Neuron (in vitro differentiated cells): Measurements from ENCODE around the gene ZNF670.
"Not testable (repeated sequence)": the region's sequence is repeated elsewhere in the genome, so short reads cannot be mapped to it uniquely, and the experiment has no call there.

ENCODE experiments used
- H2AFZ ChIP-seq: one replicate; pipeline ENCODE4 v1.6.1; 2013; ENCODE audit warnings: low read depth, mild to moderate bottlenecking, inconsistent platforms, low read length, moderate library complexity
- H3K27me3 ChIP-seq: one replicate; pipeline ENCODE4 v1.6.1; 2013; ENCODE audit warnings: low read length; ENCODE audit not compliant: insufficient read depth
- H3K36me3 ChIP-seq: one replicate; pipeline ENCODE4 v1.6.1; 2013; ENCODE audit warnings: low read length; ENCODE audit not compliant: insufficient read depth
- H3K4me1 ChIP-seq: one replicate; pipeline ENCODE4 v1.6.1; 2013; ENCODE audit warnings: low read length; ENCODE audit not compliant: insufficient read depth
- H3K4me3 ChIP-seq: 2 replicates; pipeline ENCODE4 v1.5.1; 2013; ENCODE audit warnings: mild to moderate bottlenecking, low read length, moderate library complexity
- H3K9me3 ChIP-seq: one replicate; pipeline ENCODE4 v1.6.1; 2013; ENCODE audit warnings: low read length

Gene ZNF670

DNA sequence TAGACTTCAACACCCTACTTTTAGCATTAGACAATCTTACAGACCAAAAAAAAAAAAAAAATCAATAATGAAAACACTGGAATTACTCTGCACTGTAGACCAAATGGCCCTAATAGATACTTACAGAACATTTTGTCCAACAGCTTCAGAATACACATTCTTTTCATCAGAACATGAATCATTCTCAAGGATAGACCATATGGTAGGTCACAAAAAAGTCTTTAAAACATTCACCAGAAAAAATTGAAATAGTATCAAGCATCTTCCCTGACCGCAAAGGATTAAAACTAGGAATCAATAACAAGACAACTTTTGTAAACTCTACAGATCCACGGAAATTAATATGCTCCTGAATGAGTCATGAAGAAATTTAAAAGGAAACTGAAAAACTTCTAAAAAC, 22.5 kb downstream of the ZNF670 start:
- H3K36me3 ChIP-seq: peaks cover 5% of the 10 kb centered on the region
- no peak overlapping the region for H2AFZ ChIP-seq
- no peaks in the 10 kb centered on the region for H3K27me3 ChIP-seq
- no peak overlapping the region for H3K4me3 ChIP-seq
- H3K4me1 ChIP-seq: no peaks in the 10 kb centered on the region
- peaks cover 46% of the 10 kb centered on the region for H3K9me3 ChIP-seq

DNA sequence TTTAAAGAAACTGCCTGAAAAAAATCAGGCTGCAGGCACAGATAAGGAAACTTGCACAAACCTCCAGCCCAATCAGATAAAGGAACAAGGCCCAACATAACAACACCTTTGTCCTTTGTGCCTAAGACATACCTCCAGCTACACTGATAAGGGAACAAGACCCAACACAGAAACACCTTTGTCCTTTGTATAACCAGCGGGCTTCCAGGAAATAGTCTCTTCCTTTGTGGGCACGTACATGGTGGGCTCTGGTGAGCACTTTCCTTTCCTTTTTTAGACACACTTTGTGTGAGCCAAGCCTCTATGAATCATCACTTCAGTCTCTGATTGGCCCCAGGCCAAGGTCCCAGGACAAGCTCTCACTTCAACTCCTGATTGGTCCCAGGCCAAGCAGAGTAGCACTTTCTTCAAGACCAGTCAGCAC, 23.6 kb downstream of the ZNF670 start:
- no peaks in the 10 kb centered on the region for H3K27me3 ChIP-seq
- H3K9me3 ChIP-seq: peaks cover 48% of the 10 kb centered on the region
- no peak overlapping the region for H2AFZ ChIP-seq
- no peaks in the 10 kb centered on the region for H3K4me1 ChIP-seq
- H3K4me3 ChIP-seq: no peak overlapping the region
- peaks cover 5% of the 10 kb centered on the region for H3K36me3 ChIP-seq

GRCh38 chr1:247047702-247048101, 30.9 kb downstream of the ZNF670 start:
- peaks cover 54% of the 10 kb centered on the region for H3K9me3 ChIP-seq
- H3K4me3 ChIP-seq: no peak overlapping the region
- H3K27me3 ChIP-seq: no peaks in the 10 kb centered on the region
- H2AFZ ChIP-seq: no peak overlapping the region
- H3K36me3 ChIP-seq: peaks cover 6% of the 10 kb centered on the region
- no peaks in the 10 kb centered on the region for H3K4me1 ChIP-seq

GRCh38 chr1:247047260-247047659, 31.4 kb downstream of the ZNF670 start:
- Histone ChIP-seq H3K4me1 (no peaks in the 10 kb centered on the region), H3K4me3 (no peak overlapping the region), H3K36me3 (peaks cover 5% of the 10 kb centered on the region), H2AFZ (no peak overlapping the region), H3K9me3 (peaks cover 54% of the 10 kb centered on the region), H3K27me3 (no peaks in the 10 kb centered on the region)

DNA sequence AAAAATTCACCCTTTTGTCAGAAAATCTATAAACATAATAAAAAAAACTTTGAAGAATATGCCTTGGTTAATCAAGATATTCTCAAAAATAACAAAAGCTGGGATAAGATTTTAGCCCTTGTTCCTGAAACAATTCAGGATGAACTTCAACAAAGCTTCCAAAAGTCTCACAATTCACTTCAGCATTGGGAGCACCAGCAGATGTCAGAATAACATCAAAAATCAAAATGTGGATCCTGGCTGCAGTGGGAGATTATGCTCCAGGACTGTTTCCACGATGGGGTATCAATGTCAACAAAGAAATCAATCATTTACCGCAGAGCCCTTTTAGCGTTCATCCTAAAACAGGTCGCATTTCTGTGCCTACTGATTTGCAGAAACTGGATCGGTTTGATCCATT, 35.2 kb downstream of the ZNF670 start:
- Histone ChIP-seq H2AFZ (no peak overlapping the region), H3K4me1 (no peaks in the 10 kb centered on the region), H3K36me3 (peaks cover 16% of the 10 kb centered on the region), H3K9me3 (peaks cover 60% of the 10 kb centered on the region), H3K27me3 (no peaks in the 10 kb centered on the region), H3K4me3 (no peak overlapping the region)

GRCh38 chr1:247037511-247038320, 40.9 kb downstream of the ZNF670 start:
- Histone ChIP-seq H2AFZ (no peak overlapping the region), H3K4me3 (no peak overlapping the region), H3K36me3 (peaks cover 51% of the 10 kb centered on the region), H3K27me3 (no peaks in the 10 kb centered on the region), H3K9me3 (peaks cover 59% of the 10 kb centered on the region), H3K4me1 (no peaks in the 10 kb centered on the region)

GRCh38 chr1:247032306-247032705, 46.3 kb downstream of the ZNF670 start:
- not testable (repeated sequence) for H3K27me3 ChIP-seq, H3K4me3 ChIP-seq, H3K4me1 ChIP-seq, H2AFZ ChIP-seq
- Histone ChIP-seq H3K36me3 (peaks cover 29% of the 10 kb centered on the region), H3K9me3 (peaks cover 27% of the 10 kb centered on the region)
